OCI-LY3 (cell line): ENCODE data around the gene EHD2.

Experiments
- H2AFZ ChIP-seq: fragments of 200-600, 300-600 bp; shearing (Covaris generic); 2 replicates; pipeline ENCODE4 v1.6.0; 2014; ENCODE audit warnings: antibody characterized with exemption, low read depth, low read length
- H3K27ac ChIP-seq: fragments of 200-600, 300-600 bp; sonication (generic); 2 replicates; pipeline ENCODE4 v1.5.1; 2014; ENCODE audit warnings: mild to moderate bottlenecking, low read length, moderate library complexity, mixed read lengths
- H3K27me3 ChIP-seq: fragments of 200-600, 300-600 bp; sonication (generic); 2 replicates; pipeline ENCODE4 v1.6.1; 2014; ENCODE audit warnings: low read depth, low read length, mixed read lengths
- H3K36me3 ChIP-seq: fragments of 200-600, 300-600 bp; sonication (generic); replicated peaks from 2 replicates; pipeline ENCODE3; 2014; ENCODE audit warnings: low read depth, low read length, mixed read lengths
- H3K4me1 ChIP-seq: fragments of 300-600, 200-600 bp; sonication (generic); 2 replicates; pipeline ENCODE4 v1.6.1; 2014; ENCODE audit warnings: low read length, mixed read lengths
- H3K4me2 ChIP-seq: fragments of 200-600, 300-600 bp; sonication (generic); 2 replicates; pipeline ENCODE4 v1.6.1; 2014; ENCODE audit warnings: low read length, mixed read lengths
- H3K4me3 ChIP-seq: fragments of 300-600, 200-600 bp; sonication (generic); 2 replicates; pipeline ENCODE4 v1.5.1; 2014; ENCODE audit warnings: antibody characterized with exemption, mild to moderate bottlenecking, low read length, moderate library complexity
- H3K79me2 ChIP-seq: fragments of 300-600, 200-600 bp; shearing (Covaris generic); 2 replicates; pipeline ENCODE4 v1.6.1; 2014; ENCODE audit warnings: mild to moderate bottlenecking, low read length, mixed read lengths
- H3K9ac ChIP-seq: fragments of 300-600, 200-600 bp; shearing (Covaris generic); 2 replicates; pipeline ENCODE4 v1.6.0; 2014; ENCODE audit warnings: mild to moderate bottlenecking, low read length, moderate library complexity
- H3K9me3 ChIP-seq: fragments of 200-600, 300-600 bp; shearing (Covaris generic); 2 replicates; pipeline ENCODE4 v1.6.1; 2014; ENCODE audit warnings: low read length, mixed read lengths; ENCODE audit not compliant: insufficient read depth
- H4K20me1 ChIP-seq: fragments of 200-600, 300-600 bp; sonication (generic); 2 replicates; pipeline ENCODE4 v1.6.1; 2016; ENCODE audit warnings: low read length, mixed read lengths; ENCODE audit not compliant: insufficient read depth
- CTCF ChIP-seq: fragments of 200-600, 300-600 bp; sonication (generic); IDR thresholded peaks from 2 replicates; pipeline ENCODE4 v1.5.1; 2014; ENCODE audit warnings: antibody characterized with exemption, low read length, low read depth
- EZH2phosphoT487 ChIP-seq: fragments of 200-600 bp; shearing (Covaris generic); IDR thresholded peaks from 2 replicates; pipeline ENCODE4 v1.6.1; 2018; ENCODE audit warnings: antibody characterized with exemption, mixed run types, low read depth

The EHD2 gene

DNA sequence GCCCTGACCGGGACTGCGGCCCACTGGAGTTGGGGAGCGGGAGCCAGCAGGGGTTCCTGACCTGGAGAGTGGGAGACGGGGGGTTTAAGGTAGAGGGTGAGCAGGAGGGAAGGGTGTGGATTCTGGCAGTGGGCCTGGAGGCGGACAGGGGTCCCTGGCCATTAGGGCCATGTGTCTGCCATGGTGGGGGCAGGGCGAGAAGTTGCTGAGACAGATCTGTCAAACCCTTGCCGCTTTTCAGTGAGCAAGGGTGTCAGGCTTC lies 53.1 kb downstream of the EHD2 start:
- Histone ChIP-seq H3K4me2 (no peak overlapping the region), H3K27ac (no peak overlapping the region), H2AFZ (no peak overlapping the region), H3K9me3 (no peaks in the 10 kb centered on the region), H3K4me3 (no peak overlapping the region), H3K27me3 (no peaks in the 10 kb centered on the region), H3K79me2 (no peaks in the 10 kb centered on the region), H3K4me1 (peaks cover 52% of the 10 kb centered on the region), H4K20me1 (no peaks in the 10 kb centered on the region), H3K9ac (no peak overlapping the region), H3K36me3 (no peaks in the 10 kb centered on the region)
- no peak for TF ChIP-seq EZH2phosphoT487
- TF ChIP-seq CTCF, result no peak

GRCh38 chr19:47766670-47767069 lies 53.4 kb downstream of the EHD2 start:
- no peaks in the 10 kb centered on the region for H4K20me1 ChIP-seq
- no peak overlapping the region for H2AFZ ChIP-seq
- no peak for TF ChIP-seq CTCF
- TF ChIP-seq EZH2phosphoT487, result no peak
- no peak overlapping the region for H3K4me2 ChIP-seq
- H3K4me3 ChIP-seq, result no peak overlapping the region
- H3K36me3 ChIP-seq, result no peaks in the 10 kb centered on the region
- peaks cover 48% of the 10 kb centered on the region for H3K4me1 ChIP-seq
- no peaks in the 10 kb centered on the region for H3K27me3 ChIP-seq
- H3K27ac ChIP-seq, result no peak overlapping the region
- H3K79me2 ChIP-seq, result no peaks in the 10 kb centered on the region
- no peak overlapping the region for H3K9ac ChIP-seq
- H3K9me3 ChIP-seq, result no peaks in the 10 kb centered on the region

- TF ChIP-seq EZH2phosphoT487, result no peak
- TF ChIP-seq CTCF, result no peak
- no peaks in the 10 kb centered on the region for H3K9me3 ChIP-seq
- H3K36me3 ChIP-seq, result no peaks in the 10 kb centered on the region
- no peaks in the 10 kb centered on the region for H4K20me1 ChIP-seq
- no peaks in the 10 kb centered on the region for H3K79me2 ChIP-seq
- H3K4me1 ChIP-seq, result peaks cover 42% of the 10 kb centered on the region
- no peak overlapping the region for H3K27ac ChIP-seq
- H3K9ac ChIP-seq, result no peak overlapping the region
- no peak overlapping the region for H3K4me2 ChIP-seq
- H2AFZ ChIP-seq, result no peak overlapping the region
- H3K4me3 ChIP-seq, result no peak overlapping the region
- no peaks in the 10 kb centered on the region for H3K27me3 ChIP-seq
Measured at GRCh38 chr19:47767349-47767748, 54.1 kb downstream of the EHD2 start.

DNA sequence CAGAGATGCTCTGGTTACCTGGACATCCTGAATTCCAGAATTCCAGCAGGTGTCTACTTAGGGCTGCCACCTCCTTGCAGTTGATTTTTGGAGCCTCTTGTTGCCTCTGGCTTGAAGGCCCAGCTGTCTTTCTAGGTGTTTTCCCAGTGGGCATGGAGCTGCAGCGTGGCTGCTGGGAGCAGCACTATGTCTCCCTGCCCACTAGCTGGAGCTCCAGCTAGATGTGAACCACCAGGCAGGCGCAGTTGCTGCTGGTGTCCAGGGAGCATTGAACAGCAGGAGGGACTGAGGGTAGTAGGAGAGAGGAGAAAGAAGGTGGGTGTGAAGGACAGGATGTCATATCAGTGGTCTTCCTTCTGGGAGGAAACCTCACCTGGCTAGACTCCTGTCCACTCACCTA lies 55.4 kb downstream of the EHD2 start:
- H3K79me2 ChIP-seq, result no peaks in the 10 kb centered on the region
- no peaks in the 10 kb centered on the region for H4K20me1 ChIP-seq
- TF ChIP-seq EZH2phosphoT487, result no peak
- TF ChIP-seq CTCF, result no peak
- no peak overlapping the region for H3K4me2 ChIP-seq
- no peak overlapping the region for H2AFZ ChIP-seq
- H3K36me3 ChIP-seq, result no peaks in the 10 kb centered on the region
- H3K4me1 ChIP-seq, result peaks cover 33% of the 10 kb centered on the region
- H3K27me3 ChIP-seq, result no peaks in the 10 kb centered on the region
- H3K9ac ChIP-seq, result no peak overlapping the region
- H3K9me3 ChIP-seq, result no peaks in the 10 kb centered on the region
- H3K4me3 ChIP-seq, result no peak overlapping the region
- H3K27ac ChIP-seq, result no peak overlapping the region
